Right lobe of liver (tissue), 6 donors: ENCODE results near the gene NECTIN4. TPM values are rescaled to one million over a fixed set of nuclear protein-coding genes. Genes with fewer than 3 reads are reported as not detected.

Experiments used
- ATAC-seq, 4 donors: fragments of 200-7000 bp; cut with Tn5 transposase; one replicate each; pipeline ENCODE4 v1.9.1; 2020; ENCODE audit warnings: mild to moderate bottlenecking in 4 of 4, moderate library complexity in 4 of 4
- DNase-seq, 3 donors: peaks; one replicate each; pipeline ENCODE4 v3.0.0-alpha.2; 2020
- H3K27ac ChIP-seq, 3 donors: fragments of 200-600 bp; one replicate each; pipeline ENCODE4 v1.8.0; 2022
- H3K27me3 ChIP-seq, 2 donors: fragments of 200-600 bp; one replicate each; pipeline ENCODE4 v1.8.0; 2022
- H3K36me3 ChIP-seq, 4 donors: fragments of 200-600 bp; sonication (generic) in 1 of 4; one replicate each; pipeline versions ENCODE4 v1.5.1 to v1.8.0; 2017 to 2022; ENCODE audit warnings: control low read depth in 1 of 4
- H3K4me1 ChIP-seq, 4 donors: fragments of 200-600 bp; sonication (generic) in 1 of 4; one replicate each; pipeline versions ENCODE4 v1.5.1 to v1.8.0; 2017 to 2022; ENCODE audit warnings: control low read depth in 1 of 4
- H3K4me3 ChIP-seq, 3 donors: fragments of 200-600 bp; one replicate each; pipeline ENCODE4 v1.8.0; 2022
- H3K9me3 ChIP-seq, 4 donors: fragments of 200-600 bp; sonication (generic) in 1 of 4; one replicate each; pipeline versions ENCODE4 v1.5.1 to v1.8.0; 2017 to 2022; ENCODE audit warnings: control low read depth in 1 of 4
- POLR2A ChIP-seq: fragments of 450-650 bp; IDR thresholded peaks from one replicate; pipeline ENCODE4 v1.6.1; 2017; ENCODE audit warnings: antibody characterized with exemption, mild to moderate bottlenecking
- WGBS: methylation state at CpG from one replicate; pipeline ENCODE4 v1.1.6; 2018; ENCODE audit warnings: low coverage, low lambda C conversion rate; ENCODE audit not compliant: insufficient coverage; ENCODE audit errors: missing lambda C conversion rate; 5-methylcytosine and 5-hydroxymethylcytosine counted together
- intact Hi-C, 2 donors: fragments of 100-400 bp; cut with DNase I; formaldehyde crosslinking; loops; one replicate each; pipeline versions ENCODE4 v1.11.2 to v1.14.1; 2022
- total RNA-seq, 6 experiments: library from RNA; depleted of rRNA in 2 of 6; stranded (reverse); fragments of >200 nt in 2 of 6; fragmentation: NEBNext Ultra II Directional in 3 of 6; extraction: Animal tissue kit (Norgen Biotek cat#: 25700) in 3 of 6; gene quantifications; one replicate each; pipeline versions ENCODE4 v1.1.0 to v1.2.4, GENCODE V29; 2016 to 2023
- TF ChIP-seq, protein P1 (sequence below), 4 donors: fragments of 200-600 bp in 3 of 4; fragments of 450-650 bp in 1 of 4; IDR thresholded peaks; one replicate each; pipeline versions ENCODE4 v1.5.1 to v1.8.0; 2016 to 2022; ENCODE audit warnings: antibody characterized with exemption in 4 of 4, mild to moderate bottlenecking in 2 of 4
- donor health status: DM: no; HTN: yes; CAD: no.
- donor health status: DM: no; HTN: no; CAD: no.
- donor health status: DM: no; HTN: no; CAD: no.
- donor health status: DM: no; HTN: yes; CAD: no.
- donor health status: DM: no; HTN: yes; CAD: no.

The NECTIN4 gene
- total RNA-seq, 6 experiments from 2014 or later, result not detected

DNA sequence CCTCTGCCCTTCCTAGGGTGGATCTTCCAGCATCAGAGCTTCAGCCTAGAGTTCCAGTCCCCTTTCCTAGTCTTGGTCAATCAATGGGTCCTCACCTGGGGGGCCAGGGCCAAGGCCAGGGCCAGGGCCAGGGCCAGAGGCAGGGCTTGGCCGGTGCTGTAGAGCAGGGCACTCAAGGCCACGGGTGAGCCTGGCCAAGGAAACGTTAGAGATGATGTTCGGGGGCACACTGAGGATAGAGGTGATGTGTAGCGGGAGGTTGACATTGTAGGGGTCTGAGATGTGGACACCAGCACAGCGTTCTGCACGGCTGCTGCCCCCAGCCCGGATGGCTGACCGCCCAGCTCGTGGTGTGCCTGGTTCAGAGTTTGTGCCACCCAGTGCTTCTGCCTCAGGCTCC lies 38.1 kb downstream of the NECTIN4 start:
- H3K27me3 ChIP-seq, result no peaks in the 10 kb centered on the region
- no peak for TF ChIP-seq POLR2A
- TF ChIP-seq, protein P1, sequence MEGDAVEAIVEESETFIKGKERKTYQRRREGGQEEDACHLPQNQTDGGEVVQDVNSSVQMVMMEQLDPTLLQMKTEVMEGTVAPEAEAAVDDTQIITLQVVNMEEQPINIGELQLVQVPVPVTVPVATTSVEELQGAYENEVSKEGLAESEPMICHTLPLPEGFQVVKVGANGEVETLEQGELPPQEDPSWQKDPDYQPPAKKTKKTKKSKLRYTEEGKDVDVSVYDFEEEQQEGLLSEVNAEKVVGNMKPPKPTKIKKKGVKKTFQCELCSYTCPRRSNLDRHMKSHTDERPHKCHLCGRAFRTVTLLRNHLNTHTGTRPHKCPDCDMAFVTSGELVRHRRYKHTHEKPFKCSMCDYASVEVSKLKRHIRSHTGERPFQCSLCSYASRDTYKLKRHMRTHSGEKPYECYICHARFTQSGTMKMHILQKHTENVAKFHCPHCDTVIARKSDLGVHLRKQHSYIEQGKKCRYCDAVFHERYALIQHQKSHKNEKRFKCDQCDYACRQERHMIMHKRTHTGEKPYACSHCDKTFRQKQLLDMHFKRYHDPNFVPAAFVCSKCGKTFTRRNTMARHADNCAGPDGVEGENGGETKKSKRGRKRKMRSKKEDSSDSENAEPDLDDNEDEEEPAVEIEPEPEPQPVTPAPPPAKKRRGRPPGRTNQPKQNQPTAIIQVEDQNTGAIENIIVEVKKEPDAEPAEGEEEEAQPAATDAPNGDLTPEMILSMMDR (IDR thresholded peaks at IDR 0.05), result no peak
- intact Hi-C loops, result no loop called here
- H3K4me3 ChIP-seq, result no peak overlapping the region
- H3K9me3 ChIP-seq, result no peaks in the 10 kb centered on the region
- H3K36me3 ChIP-seq, result no peaks in the 10 kb centered on the region
- ATAC-seq, result no peak
- no peak for DNase-seq
- peaks cover 0 to 3% (median 0%) of the 10 kb centered on the region in 4 donors for H3K4me1 ChIP-seq
- no CpG with 5 or more reads among the region's 10 CpGs for WGBS
- H3K27ac ChIP-seq, result no peak overlapping the region

DNA sequence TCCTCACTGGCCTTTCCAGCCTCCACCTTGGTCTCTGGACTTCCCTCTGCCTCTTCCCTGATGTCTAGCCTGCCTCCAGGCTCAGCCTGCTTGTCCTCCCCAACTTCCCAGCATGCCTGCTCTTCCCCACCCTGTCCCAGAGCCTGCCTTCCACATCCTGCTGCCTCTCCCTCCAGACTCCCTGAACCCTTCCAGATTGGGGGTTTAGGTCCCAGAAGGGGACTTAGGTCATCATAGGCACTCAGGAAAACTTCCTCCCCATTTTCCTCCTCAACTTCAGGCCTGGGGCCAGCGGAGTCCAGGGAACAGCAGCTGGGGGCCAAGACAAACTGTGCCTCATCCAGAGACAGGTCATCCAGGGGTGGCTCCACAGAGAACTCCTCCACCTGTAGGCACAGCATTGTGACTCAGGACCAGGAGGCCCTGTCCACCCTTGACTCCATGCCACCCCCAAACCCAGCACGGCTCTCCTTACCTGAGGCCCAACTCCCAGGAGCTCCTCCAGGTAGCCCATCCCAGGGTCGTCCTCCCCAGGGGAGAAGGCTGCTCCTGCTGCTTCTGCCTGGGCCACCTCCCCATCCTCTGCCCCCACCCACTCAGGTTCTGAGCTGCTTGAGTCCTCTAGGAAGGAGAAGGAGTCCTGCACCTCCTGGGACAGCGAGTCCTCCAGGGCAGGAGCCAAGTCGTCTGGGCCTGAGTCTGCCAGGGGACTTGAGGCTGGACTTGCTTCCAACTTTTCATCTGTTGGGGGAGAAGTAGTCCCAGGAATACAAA lies 40.2 kb downstream of the NECTIN4 start:
- no peak for ATAC-seq
- H3K27ac ChIP-seq, result no peak overlapping the region

DNA sequence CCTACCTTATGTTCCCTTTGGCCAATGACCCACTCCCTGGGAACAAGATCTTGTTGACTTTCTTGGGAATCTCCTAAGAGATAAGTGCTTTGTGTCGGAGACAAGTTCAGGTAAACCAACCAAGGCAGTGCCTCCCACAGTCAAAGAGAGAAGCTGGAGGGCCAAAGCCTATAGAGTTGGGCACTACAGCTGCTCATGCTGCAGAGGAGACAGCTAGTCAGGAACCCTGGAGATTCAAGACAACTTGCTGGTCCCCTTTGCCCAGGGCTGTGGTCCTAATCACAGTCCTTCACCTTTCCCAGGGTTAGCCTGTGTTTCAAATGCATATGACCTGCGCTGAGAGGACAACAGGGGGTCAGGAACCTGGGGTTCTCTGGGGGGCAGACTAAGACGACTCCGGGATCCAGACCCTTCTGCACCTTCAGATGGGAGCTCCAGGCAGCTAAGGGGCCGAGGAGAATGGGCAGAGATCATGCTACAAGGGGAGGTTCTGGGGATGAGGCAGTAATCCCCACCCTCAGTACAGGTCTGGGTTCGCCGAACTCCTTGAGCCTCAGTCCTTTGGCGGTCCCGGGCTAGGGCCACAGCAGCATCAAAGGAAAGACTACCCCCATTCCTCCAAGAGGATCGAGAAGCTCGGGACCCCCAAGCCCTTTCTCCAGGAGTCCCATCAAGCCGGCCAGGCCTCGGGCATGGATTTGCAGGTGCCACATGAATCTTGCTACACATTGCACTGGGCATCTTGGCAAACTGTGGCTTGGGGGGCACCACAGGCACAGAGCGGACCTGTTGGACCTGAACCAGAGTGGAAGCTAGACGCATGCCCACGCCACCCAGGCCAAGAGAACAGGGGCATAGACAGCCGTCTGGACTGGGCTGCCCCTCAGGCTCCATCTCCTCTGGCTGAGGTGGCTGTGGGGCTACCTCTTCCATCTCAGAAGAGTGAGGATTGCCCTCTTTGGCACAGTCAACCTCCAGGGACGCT lies 41.6 kb downstream of the NECTIN4 start:
- Histone ChIP-seq H3K4me3 (no peak overlapping the region), H3K36me3 (peaks cover 0 to 7% (median under 1%) of the 10 kb centered on the region in 4 donors), H3K4me1 (peaks cover 0 to 7% (median 4%) of the 10 kb centered on the region in 4 donors), H3K27me3 (no peaks in the 10 kb centered on the region), H3K27ac (no peak overlapping the region), H3K9me3 (no peaks in the 10 kb centered on the region)
- TF ChIP-seq, protein P1 (IDR thresholded peaks at IDR 0.05), result no peak
- no peak for TF ChIP-seq POLR2A
- intact Hi-C loops, result loop anchor here in 1 of 2 donors (10.0 kb wide), 1 partner anchor 53 kb away; no protein-coding TSS in a partner anchor
- DNase-seq, result no peak
- ATAC-seq, result no peak
- WGBS, result 100% methylated on average over 1 of the region's 18 CpGs

More for the DNA sequence above, 40.2 kb downstream of the NECTIN4 start:
- intact Hi-C loops, result loop anchor here in 1 of 2 donors (10.0 kb wide), 1 partner anchor 54 kb away; no protein-coding TSS in a partner anchor
- H3K9me3 ChIP-seq, result no peaks in the 10 kb centered on the region
- peaks cover 0 to 5% (median 4%) of the 10 kb centered on the region in 4 donors for H3K4me1 ChIP-seq
- DNase-seq, result no peak
- H3K4me3 ChIP-seq, result no peak overlapping the region
- no peaks in the 10 kb centered on the region for H3K27me3 ChIP-seq
- H3K36me3 ChIP-seq, result no peaks in the 10 kb centered on the region
- no CpG with 5 or more reads among the region's 5 CpGs for WGBS
- TF ChIP-seq, protein P1 (IDR thresholded peaks at IDR 0.05), result no peak
- TF ChIP-seq POLR2A, result no peak

DNA sequence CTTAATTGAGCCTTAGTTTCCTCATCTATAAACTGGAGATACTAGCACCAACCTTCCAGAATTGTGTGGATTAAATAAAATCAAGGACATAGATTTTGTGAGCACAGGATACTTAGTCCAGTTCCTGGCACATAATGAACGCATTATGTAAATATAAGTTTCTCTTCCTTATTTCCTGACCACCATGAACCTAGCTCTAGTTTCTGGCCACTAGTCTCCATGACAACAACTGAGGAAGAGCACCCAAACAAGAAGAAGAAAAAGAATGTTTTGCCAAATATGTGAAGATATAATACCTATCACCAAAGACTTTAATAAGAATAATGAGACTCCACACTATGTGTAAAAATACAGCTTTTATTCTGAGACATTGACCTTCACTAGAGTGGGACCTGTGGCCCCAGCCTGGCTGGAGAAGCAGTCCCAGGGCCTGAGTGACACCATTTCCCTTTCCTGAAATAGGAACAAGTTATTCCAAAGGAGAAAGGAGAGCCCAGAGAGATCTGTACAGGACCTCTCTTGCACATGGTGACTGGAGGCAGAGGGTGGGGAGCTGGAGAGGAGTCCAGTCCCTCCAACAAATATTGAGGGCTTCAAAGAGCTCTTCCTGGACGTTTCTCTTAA lies 42.6 kb downstream of the NECTIN4 start:
- peak overlapping the region; percentile 83 to 94 (median 93) for H3K4me3 ChIP-seq
- 47% methylated on average over 2 of the region's 2 CpGs for WGBS
- peaks cover 0 to 17% (median 5%) of the 10 kb centered on the region in 4 donors for H3K36me3 ChIP-seq
- ATAC-seq, result no peak
- H3K27me3 ChIP-seq, result no peaks in the 10 kb centered on the region
- H3K27ac ChIP-seq, result peak overlapping the region; percentile 91 to 96 (median 94)
- H3K4me1 ChIP-seq, result peaks cover 0 to 7% (median 4%) of the 10 kb centered on the region in 4 donors
- TF ChIP-seq, protein P1 (IDR thresholded peaks at IDR 0.05), result no peak
- no peak for TF ChIP-seq POLR2A
- H3K9me3 ChIP-seq, result no peaks in the 10 kb centered on the region
- intact Hi-C loops, result loop anchor here in 1 of 2 donors (10.0 kb wide), 1 partner anchor 52 kb away; no protein-coding TSS in a partner anchor
- DNase-seq, result no peak
